HCEC 1CT (cell line): Measurements from ENCODE around the gene SLC9B2.
"Not testable (repeated sequence)": the region's sequence is repeated elsewhere in the genome, so short reads cannot be mapped to it uniquely, and the experiment has no call there.

Experiments
- DNase-seq: peaks from one replicate; pipeline ENCODE4 v3.0.0-alpha.2; 2017

SLC9B2 gene

GRCh38 chr4:103018391-103019307, 57.9 kb downstream of the SLC9B2 start:
- DNase-seq, result no peak

GRCh38 chr4:103012551-103012950, 64.0 kb downstream of the SLC9B2 start:
- DNase-seq, result no peak

GRCh38 chr4:103012060-103012459, 64.5 kb downstream of the SLC9B2 start:
- no peak for DNase-seq

- no peak for DNase-seq
These were observed 65.1 kb downstream of the SLC9B2 start for GRCh38 chr4:103011378-103012025.

GRCh38 chr4:103010804-103011203, 65.8 kb downstream of the SLC9B2 start:
- DNase-seq, result no peak

- peak; percentile 47 for DNase-seq
These were observed 67.5 kb downstream of the SLC9B2 start for GRCh38 chr4:103008875-103009729.

GRCh38 chr4:103002551-103002950, 74.0 kb downstream of the SLC9B2 start:
- no peak for DNase-seq

- no peak for DNase-seq
These were observed 81.8 kb downstream of the SLC9B2 start for GRCh38 chr4:102994803-102995202.

- DNase-seq, result not testable (repeated sequence)
These were observed 82.6 kb downstream of the SLC9B2 start for GRCh38 chr4:102993985-102994384.

- DNase-seq, result no peak
These were observed 88.0 kb downstream of the SLC9B2 start for GRCh38 chr4:102988429-102989020.

GRCh38 chr4:102981005-102981404, 95.6 kb downstream of the SLC9B2 start:
- DNase-seq, result no peak
